ENCODE data around the gene SLC38A3.

SLC38A3 gene

DNA sequence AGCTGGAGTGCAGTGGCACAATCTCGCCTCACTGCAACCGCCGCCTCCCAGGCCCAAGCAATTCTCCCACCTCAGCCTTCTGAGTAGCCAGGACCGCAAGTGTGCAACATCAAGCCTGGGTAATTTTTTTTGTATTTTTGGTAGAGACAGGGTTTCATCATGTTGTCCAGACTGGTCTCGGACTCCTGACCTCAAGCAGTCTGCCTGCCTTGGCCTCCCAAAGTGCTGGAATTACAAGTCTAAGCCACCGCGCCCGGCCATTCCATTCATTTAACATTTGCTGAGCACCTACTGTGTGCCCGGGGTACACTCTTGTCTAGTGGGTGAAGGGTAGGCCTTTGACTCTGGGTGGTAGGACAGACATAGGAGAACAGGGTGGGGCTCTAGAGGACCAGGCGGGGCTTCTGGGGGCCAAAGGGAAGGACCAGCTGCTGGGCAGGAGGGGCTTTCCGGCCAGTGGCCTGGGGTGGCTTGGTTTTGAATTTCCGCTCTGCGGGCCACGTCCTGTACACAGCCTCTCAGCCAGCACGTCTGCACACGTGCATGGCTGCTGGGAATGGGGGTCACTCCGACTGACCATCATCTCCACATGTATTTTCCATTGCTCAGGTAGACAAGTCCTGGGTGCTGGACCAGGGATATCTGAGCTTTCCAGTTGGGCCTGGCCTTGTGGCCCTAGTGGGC lies 2.4 kb downstream of the SLC38A3 start:
- no peak for DNase-seq (ENCODE audit: low read depth in 1 of 2, low spot score in 1 of 2)
- Histone ChIP-seq H3K4me3 (replicated peaks; ENCODE audit: insufficient read depth, low read length) (no peak overlapping the region), H3K27me3 (ENCODE audit: insufficient read depth, poor library complexity, severe bottlenecking) (peaks cover 40% of the 10 kb centered on the region), H3K27ac (replicated peaks) (no peak overlapping the region)
- TF ChIP-seq, protein P1, sequence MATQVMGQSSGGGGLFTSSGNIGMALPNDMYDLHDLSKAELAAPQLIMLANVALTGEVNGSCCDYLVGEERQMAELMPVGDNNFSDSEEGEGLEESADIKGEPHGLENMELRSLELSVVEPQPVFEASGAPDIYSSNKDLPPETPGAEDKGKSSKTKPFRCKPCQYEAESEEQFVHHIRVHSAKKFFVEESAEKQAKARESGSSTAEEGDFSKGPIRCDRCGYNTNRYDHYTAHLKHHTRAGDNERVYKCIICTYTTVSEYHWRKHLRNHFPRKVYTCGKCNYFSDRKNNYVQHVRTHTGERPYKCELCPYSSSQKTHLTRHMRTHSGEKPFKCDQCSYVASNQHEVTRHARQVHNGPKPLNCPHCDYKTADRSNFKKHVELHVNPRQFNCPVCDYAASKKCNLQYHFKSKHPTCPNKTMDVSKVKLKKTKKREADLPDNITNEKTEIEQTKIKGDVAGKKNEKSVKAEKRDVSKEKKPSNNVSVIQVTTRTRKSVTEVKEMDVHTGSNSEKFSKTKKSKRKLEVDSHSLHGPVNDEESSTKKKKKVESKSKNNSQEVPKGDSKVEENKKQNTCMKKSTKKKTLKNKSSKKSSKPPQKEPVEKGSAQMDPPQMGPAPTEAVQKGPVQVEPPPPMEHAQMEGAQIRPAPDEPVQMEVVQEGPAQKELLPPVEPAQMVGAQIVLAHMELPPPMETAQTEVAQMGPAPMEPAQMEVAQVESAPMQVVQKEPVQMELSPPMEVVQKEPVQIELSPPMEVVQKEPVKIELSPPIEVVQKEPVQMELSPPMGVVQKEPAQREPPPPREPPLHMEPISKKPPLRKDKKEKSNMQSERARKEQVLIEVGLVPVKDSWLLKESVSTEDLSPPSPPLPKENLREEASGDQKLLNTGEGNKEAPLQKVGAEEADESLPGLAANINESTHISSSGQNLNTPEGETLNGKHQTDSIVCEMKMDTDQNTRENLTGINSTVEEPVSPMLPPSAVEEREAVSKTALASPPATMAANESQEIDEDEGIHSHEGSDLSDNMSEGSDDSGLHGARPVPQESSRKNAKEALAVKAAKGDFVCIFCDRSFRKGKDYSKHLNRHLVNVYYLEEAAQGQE (IDR thresholded peaks at IDR 0.05; ENCODE audit: insufficient replicate concordance, low read depth) = no peak
- TF ChIP-seq, protein P2, sequence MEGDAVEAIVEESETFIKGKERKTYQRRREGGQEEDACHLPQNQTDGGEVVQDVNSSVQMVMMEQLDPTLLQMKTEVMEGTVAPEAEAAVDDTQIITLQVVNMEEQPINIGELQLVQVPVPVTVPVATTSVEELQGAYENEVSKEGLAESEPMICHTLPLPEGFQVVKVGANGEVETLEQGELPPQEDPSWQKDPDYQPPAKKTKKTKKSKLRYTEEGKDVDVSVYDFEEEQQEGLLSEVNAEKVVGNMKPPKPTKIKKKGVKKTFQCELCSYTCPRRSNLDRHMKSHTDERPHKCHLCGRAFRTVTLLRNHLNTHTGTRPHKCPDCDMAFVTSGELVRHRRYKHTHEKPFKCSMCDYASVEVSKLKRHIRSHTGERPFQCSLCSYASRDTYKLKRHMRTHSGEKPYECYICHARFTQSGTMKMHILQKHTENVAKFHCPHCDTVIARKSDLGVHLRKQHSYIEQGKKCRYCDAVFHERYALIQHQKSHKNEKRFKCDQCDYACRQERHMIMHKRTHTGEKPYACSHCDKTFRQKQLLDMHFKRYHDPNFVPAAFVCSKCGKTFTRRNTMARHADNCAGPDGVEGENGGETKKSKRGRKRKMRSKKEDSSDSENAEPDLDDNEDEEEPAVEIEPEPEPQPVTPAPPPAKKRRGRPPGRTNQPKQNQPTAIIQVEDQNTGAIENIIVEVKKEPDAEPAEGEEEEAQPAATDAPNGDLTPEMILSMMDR (IDR thresholded peaks at IDR 0.05; ENCODE audit: insufficient read depth, low read length) = no peak
- TF ChIP-seq SPI1 (IDR thresholded peaks at IDR 0.05; ENCODE audit: borderline replicate concordance, low read depth) (no peak), GABPA (IDR thresholded peaks at IDR 0.05; ENCODE audit: low read depth) (no peak), POLR2AphosphoS5 (IDR thresholded peaks at IDR 0.05; ENCODE audit: low read depth) (no peak)

DNA sequence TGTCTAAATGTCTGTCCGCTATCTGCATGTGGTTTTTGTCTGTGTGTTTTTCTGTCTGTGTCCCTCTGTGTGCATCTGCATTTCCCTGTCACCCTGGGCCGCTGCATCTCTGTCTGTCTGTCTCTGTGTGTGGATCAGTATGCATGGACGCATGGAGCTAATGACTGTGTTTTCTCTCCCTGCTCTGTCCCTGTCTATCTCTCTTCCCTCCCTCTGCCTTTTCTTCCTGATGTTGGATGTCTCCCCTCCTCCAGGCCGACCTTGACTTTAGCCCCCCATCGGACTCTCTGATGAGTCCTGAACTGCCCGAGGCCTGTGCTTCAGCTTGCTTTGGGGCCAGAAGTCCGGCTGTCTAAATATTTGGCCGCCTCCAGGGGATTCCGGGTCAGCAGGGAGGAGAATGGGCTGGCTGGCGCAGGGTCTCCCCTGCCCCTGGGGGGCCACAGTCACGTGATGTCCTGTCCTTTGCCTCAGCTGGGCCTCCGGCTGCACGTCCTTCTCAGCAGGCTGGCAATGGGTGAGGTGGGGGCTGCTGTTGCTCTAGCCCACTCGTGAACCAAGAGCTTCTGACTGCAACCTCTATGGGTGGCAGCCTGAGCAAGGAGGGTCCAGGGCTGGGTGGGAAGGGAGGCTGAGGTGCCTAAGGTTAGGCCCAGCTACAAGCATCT lies 3.7 kb downstream of the SLC38A3 start:
- H3K27me3 ChIP-seq (ENCODE audit: insufficient read depth, poor library complexity, severe bottlenecking) = peaks cover 27% of the 10 kb centered on the region

DNA sequence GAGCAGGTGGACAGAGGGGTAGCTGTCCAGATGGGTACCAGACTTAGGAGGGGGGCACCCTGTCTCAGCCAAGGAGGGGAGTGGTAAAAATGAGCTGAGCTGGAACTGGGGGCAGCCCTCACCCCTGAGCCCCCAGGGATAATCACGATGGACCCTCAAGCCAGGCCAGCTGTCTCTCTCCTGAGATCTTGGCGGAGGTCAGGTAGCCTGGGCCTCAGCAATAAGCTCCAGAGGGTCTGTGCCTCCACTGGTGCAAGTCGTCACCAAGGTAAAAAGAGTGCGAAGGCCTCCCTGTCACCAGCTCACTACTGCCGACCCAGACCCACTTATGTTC lies 5.1 kb downstream of the SLC38A3 start:
- Histone ChIP-seq H3K27me3 (ENCODE audit: insufficient read depth, poor library complexity, severe bottlenecking) (peaks cover 19% of the 10 kb centered on the region), H3K27ac (replicated peaks) (no peak overlapping the region), H3K4me3 (replicated peaks; ENCODE audit: insufficient read depth, low read length) (no peak overlapping the region)
- no peak for DNase-seq (ENCODE audit: low read depth in 1 of 2, low spot score in 1 of 2)
- TF ChIP-seq SPI1 (IDR thresholded peaks at IDR 0.05; ENCODE audit: borderline replicate concordance, low read depth) (no peak), GABPA (IDR thresholded peaks at IDR 0.05; ENCODE audit: low read depth) (no peak), POLR2AphosphoS5 (IDR thresholded peaks at IDR 0.05; ENCODE audit: low read depth) (no peak)
- TF ChIP-seq, protein P2 (IDR thresholded peaks at IDR 0.05; ENCODE audit: insufficient read depth, low read length) = no peak
- TF ChIP-seq, protein P1 (IDR thresholded peaks at IDR 0.05; ENCODE audit: insufficient replicate concordance, low read depth) = no peak

More for the DNA sequence above, 3.7 kb downstream of the SLC38A3 start:
- Histone ChIP-seq H3K27ac (replicated peaks) (no peak overlapping the region), H3K4me3 (replicated peaks; ENCODE audit: insufficient read depth, low read length) (no peak overlapping the region)
- TF ChIP-seq SPI1 (IDR thresholded peaks at IDR 0.05; ENCODE audit: borderline replicate concordance, low read depth) (no peak), POLR2AphosphoS5 (IDR thresholded peaks at IDR 0.05; ENCODE audit: low read depth) (no peak), GABPA (IDR thresholded peaks at IDR 0.05; ENCODE audit: low read depth) (no peak)
- TF ChIP-seq, protein P2 (IDR thresholded peaks at IDR 0.05; ENCODE audit: insufficient read depth, low read length) = no peak
- TF ChIP-seq, protein P1 (IDR thresholded peaks at IDR 0.05; ENCODE audit: insufficient replicate concordance, low read depth) = no peak
- no peak for DNase-seq (ENCODE audit: low read depth in 1 of 2, low spot score in 1 of 2)

Data from HL-60 (cell line).